Spleen (tissue), 11 donors: ENCODE measurements around the gene ADGRV1. TPM values are rescaled to one million over a fixed set of nuclear protein-coding genes. Genes with fewer than 3 reads are reported as not detected.

ENCODE experiments used
- DNase-seq: peaks from one replicate; pipeline ENCODE4 v3.0.0-alpha.2; 2020
- H3K27ac ChIP-seq, 8 donors: fragments of 200-600 bp; sonication (generic) in 7 of 8; 1 replicate in 4 of 8; 2 replicates in 4 of 8; pipeline versions ENCODE4 v1.5.0 to v1.8.0; 2016 to 2021; ENCODE audit warnings: inconsistent platforms in 4 of 8, mild to moderate bottlenecking in 4 of 8, moderate library complexity in 1 of 8
- H3K27me3 ChIP-seq, 7 donors: fragments of 200-600 bp; sonication (generic) in 6 of 7; replicated peaks in 1 of 7; 1 replicate in 4 of 7; 2 replicates in 3 of 7; pipeline versions ENCODE4 v1.5.0 to v1.8.0; 2016 to 2021; ENCODE audit warnings: inconsistent platforms in 3 of 7, mild to moderate bottlenecking in 1 of 7
- H3K36me3 ChIP-seq, 6 donors: fragments of 200-600 bp; sonication (generic) in 5 of 6; 1 replicate in 4 of 6; 2 replicates in 2 of 6; pipeline versions ENCODE4 v1.5.0 to v1.8.0; 2016 to 2021; ENCODE audit warnings: inconsistent platforms in 2 of 6
- H3K4me1 ChIP-seq, 6 donors: fragments of 200-600 bp; sonication (generic) in 5 of 6; 1 replicate in 3 of 6; 2 replicates in 3 of 6; pipeline versions ENCODE4 v1.5.0 to v1.8.0; 2016 to 2021; ENCODE audit warnings: inconsistent platforms in 3 of 6
- H3K4me3 ChIP-seq, 8 donors: fragments of 200-600 bp; sonication (generic) in 7 of 8; 1 replicate in 4 of 8; 2 replicates in 4 of 8; pipeline versions ENCODE4 v1.5.0 to v1.8.0; 2016 to 2021; ENCODE audit warnings: inconsistent platforms in 4 of 8, mild to moderate bottlenecking in 4 of 8, moderate library complexity in 2 of 8
- H3K9me3 ChIP-seq, 8 donors: fragments of 200-600 bp; sonication (generic) in 7 of 8; 1 replicate in 4 of 8; 2 replicates in 4 of 8; pipeline versions ENCODE4 v1.5.0 to v1.8.0; 2016 to 2021; ENCODE audit warnings: inconsistent platforms in 4 of 8
- CTCF ChIP-seq, 11 experiments: fragments of 200-600 bp in 7 of 11; fragments of 450-650 bp in 4 of 11; sonication (generic) in 4 of 11; IDR thresholded peaks in 8 of 11; conservative IDR thresholded peaks in 3 of 11; 1 replicate in 7 of 11; 2 replicates in 4 of 11; pipeline versions ENCODE4 v1.4.0 to v1.8.0; 2016 to 2021; ENCODE audit warnings: antibody characterized with exemption in 11 of 11, inconsistent platforms in 4 of 11, mild to moderate bottlenecking in 1 of 11
- POLR2A ChIP-seq, 3 donors: fragments of 450-650 bp; IDR thresholded peaks; one replicate each; pipeline ENCODE4 v1.5.1; 2017; ENCODE audit warnings: antibody characterized with exemption in 3 of 3, mild to moderate bottlenecking in 1 of 3
- POLR2AphosphoS5 ChIP-seq, 3 donors: sonication (generic); formaldehyde crosslinking; IDR thresholded peaks; one replicate each; pipeline ENCODE4 v1.5.1; 2017; ENCODE audit warnings: antibody characterized with exemption in 3 of 3
- WGBS, 5 donors: extraction: QIAGEN DNeasy Blood & Tissue Kit in 3 of 5; methylation state at CpG; one replicate each; pipeline versions ENCODE4 v1.1.5 to v1.1.7; 2013 to 2018; 5-methylcytosine and 5-hydroxymethylcytosine counted together
- intact Hi-C: fragments of 100-400 bp; cut with DNase I; formaldehyde crosslinking; loops from one replicate; pipeline ENCODE4 v1.15.0; 2023; ENCODE audit warnings: low total_unique reads
- polyA plus RNA-seq, 3 donors: library from polyadenylated mRNA; stranded (reverse); fragments of 200-250 nt; gene quantifications; one replicate each; pipeline ENCODE4 v1.2.1, GENCODE V29; 2013
- total RNA-seq, 7 donors: library from RNA; depleted of rRNA in 3 of 7; stranded (reverse); fragments of >200 nt in 3 of 7; fragmentation: NEBNext Ultra II Directional in 4 of 7; extraction: Animal tissue kit (Norgen Biotek cat#: 25700) in 4 of 7; gene quantifications; one replicate each; pipeline versions ENCODE4 v1.1.0 to v1.2.1, GENCODE V29; 2016 to 2021
- donor health status: healthy with polysubstance abuse.
- donor health status: DM: no; HTN: no; CAD: no; lungs with moderate emphysema.
- donor health status: DM: no; HTN: no; CAD: no.
- donor health status: Bipolar disorder and iron deficiency.
- donor health status: healthy.
- donor health status: DM: no; HTN: no; CAD: no.
- donor health status: DM: yes; HTN: yes; CAD: no.

ADGRV1 gene
- total and polyA plus RNA-seq, 10 donors, result 0.08 to 0.69 (median 0.28) TPM; not detected in 3

- WGBS, 5 donors, result 79 to 92% (median 88%) methylated on average over 2 of the region's 2 CpGs
Measured at GRCh38 chr5:90689064-90689463, 130.5 kb downstream of the ADGRV1 start.

GRCh38 chr5:90690307-90690706 is 131.7 kb downstream of the ADGRV1 start:
- H3K4me3 ChIP-seq, result no peak overlapping the region
- no peak for DNase-seq
- no peaks in the 10 kb centered on the region for H3K9me3 ChIP-seq
- no peak overlapping the region for H3K27ac ChIP-seq
- no peaks in the 10 kb centered on the region for H3K27me3 ChIP-seq
- H3K4me1 ChIP-seq, result no peaks in the 10 kb centered on the region
- H3K36me3 ChIP-seq, result no peaks in the 10 kb centered on the region
- intact Hi-C loops, result no loop called here
- TF ChIP-seq POLR2A (IDR thresholded peaks at IDR 0.05) (no peak), POLR2AphosphoS5 (IDR thresholded peaks at IDR 0.05) (no peak), CTCF (IDR thresholded peaks at IDR 0.05 in 8 of 11, conservative IDR thresholded peaks at IDR 0.05 in 3 of 11) (no peak)

More at GRCh38 chr5:90689064-90689463, 130.5 kb downstream of the ADGRV1 start:
- no peaks in the 10 kb centered on the region for H3K27me3 ChIP-seq
- DNase-seq, result no peak
- TF ChIP-seq CTCF (IDR thresholded peaks at IDR 0.05 in 8 of 11, conservative IDR thresholded peaks at IDR 0.05 in 3 of 11) (no peak), POLR2A (IDR thresholded peaks at IDR 0.05) (no peak), POLR2AphosphoS5 (IDR thresholded peaks at IDR 0.05) (no peak)
- H3K9me3 ChIP-seq, result no peaks in the 10 kb centered on the region
- no peaks in the 10 kb centered on the region for H3K4me1 ChIP-seq
- intact Hi-C loops, result no loop called here
- no peak overlapping the region for H3K27ac ChIP-seq
- no peak overlapping the region for H3K4me3 ChIP-seq
- H3K36me3 ChIP-seq, result no peaks in the 10 kb centered on the region

- Histone ChIP-seq H3K27me3 (no peaks in the 10 kb centered on the region), H3K9me3 (no peaks in the 10 kb centered on the region), H3K27ac (no peak overlapping the region), H3K4me3 (no peak overlapping the region), H3K4me1 (peaks cover 0 to 3% (median 0%) of the 10 kb centered on the region in 6 donors), H3K36me3 (no peaks in the 10 kb centered on the region)
- no peak for TF ChIP-seq POLR2A (IDR thresholded peaks at IDR 0.05)
- no peak for TF ChIP-seq CTCF (IDR thresholded peaks at IDR 0.05 in 8 of 11, conservative IDR thresholded peaks at IDR 0.05 in 3 of 11)
- no peak for TF ChIP-seq POLR2AphosphoS5 (IDR thresholded peaks at IDR 0.05)
- intact Hi-C loops, result no loop called here
- no peak for DNase-seq
- WGBS, 5 donors, result 80 to 93% (median 88%) methylated on average over 4 of the region's 4 CpGs
Measured at GRCh38 chr5:90691533-90691932, 132.9 kb downstream of the ADGRV1 start.

GRCh38 chr5:90696153-90696552 is 137.6 kb downstream of the ADGRV1 start:
- TF ChIP-seq CTCF (IDR thresholded peaks at IDR 0.05 in 8 of 11, conservative IDR thresholded peaks at IDR 0.05 in 3 of 11), result no peak
- 5 to 10% (median 10%) methylated on average over 2 of the region's 2 CpGs for WGBS, 5 donors
- no peak overlapping the region for H3K4me3 ChIP-seq
- no peak for DNase-seq
- H3K4me1 ChIP-seq, result peaks cover 0 to 3% (median 0%) of the 10 kb centered on the region in 6 donors
- no peaks in the 10 kb centered on the region for H3K27me3 ChIP-seq
- H3K36me3 ChIP-seq, result no peaks in the 10 kb centered on the region
- intact Hi-C loops, result no loop called here
- H3K9me3 ChIP-seq, result no peaks in the 10 kb centered on the region
- H3K27ac ChIP-seq, result no peak overlapping the region
